ENCODE results near the gene HLX. TPM values are rescaled to one million over a fixed set of nuclear protein-coding genes. Genes with fewer than 3 reads are reported as not detected.

HLX gene
- total RNA-seq, 1 experiment from 2014 or later: 0.39 TPM

- no peak for TF ChIP-seq SIN3A (IDR thresholded peaks at IDR 0.05; ENCODE audit: borderline replicate concordance, insufficient read depth, low read depth, low read length)
- TF ChIP-seq, protein P1, sequence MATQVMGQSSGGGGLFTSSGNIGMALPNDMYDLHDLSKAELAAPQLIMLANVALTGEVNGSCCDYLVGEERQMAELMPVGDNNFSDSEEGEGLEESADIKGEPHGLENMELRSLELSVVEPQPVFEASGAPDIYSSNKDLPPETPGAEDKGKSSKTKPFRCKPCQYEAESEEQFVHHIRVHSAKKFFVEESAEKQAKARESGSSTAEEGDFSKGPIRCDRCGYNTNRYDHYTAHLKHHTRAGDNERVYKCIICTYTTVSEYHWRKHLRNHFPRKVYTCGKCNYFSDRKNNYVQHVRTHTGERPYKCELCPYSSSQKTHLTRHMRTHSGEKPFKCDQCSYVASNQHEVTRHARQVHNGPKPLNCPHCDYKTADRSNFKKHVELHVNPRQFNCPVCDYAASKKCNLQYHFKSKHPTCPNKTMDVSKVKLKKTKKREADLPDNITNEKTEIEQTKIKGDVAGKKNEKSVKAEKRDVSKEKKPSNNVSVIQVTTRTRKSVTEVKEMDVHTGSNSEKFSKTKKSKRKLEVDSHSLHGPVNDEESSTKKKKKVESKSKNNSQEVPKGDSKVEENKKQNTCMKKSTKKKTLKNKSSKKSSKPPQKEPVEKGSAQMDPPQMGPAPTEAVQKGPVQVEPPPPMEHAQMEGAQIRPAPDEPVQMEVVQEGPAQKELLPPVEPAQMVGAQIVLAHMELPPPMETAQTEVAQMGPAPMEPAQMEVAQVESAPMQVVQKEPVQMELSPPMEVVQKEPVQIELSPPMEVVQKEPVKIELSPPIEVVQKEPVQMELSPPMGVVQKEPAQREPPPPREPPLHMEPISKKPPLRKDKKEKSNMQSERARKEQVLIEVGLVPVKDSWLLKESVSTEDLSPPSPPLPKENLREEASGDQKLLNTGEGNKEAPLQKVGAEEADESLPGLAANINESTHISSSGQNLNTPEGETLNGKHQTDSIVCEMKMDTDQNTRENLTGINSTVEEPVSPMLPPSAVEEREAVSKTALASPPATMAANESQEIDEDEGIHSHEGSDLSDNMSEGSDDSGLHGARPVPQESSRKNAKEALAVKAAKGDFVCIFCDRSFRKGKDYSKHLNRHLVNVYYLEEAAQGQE (IDR thresholded peaks at IDR 0.05; ENCODE audit: insufficient read depth in 1 of 2, low read depth in 2 of 2, low read length in 1 of 2): no peak
- TF ChIP-seq TCF7L2 (IDR thresholded peaks at IDR 0.05; ENCODE audit: low read depth, low read length): no peak
- TF ChIP-seq, protein P2, sequence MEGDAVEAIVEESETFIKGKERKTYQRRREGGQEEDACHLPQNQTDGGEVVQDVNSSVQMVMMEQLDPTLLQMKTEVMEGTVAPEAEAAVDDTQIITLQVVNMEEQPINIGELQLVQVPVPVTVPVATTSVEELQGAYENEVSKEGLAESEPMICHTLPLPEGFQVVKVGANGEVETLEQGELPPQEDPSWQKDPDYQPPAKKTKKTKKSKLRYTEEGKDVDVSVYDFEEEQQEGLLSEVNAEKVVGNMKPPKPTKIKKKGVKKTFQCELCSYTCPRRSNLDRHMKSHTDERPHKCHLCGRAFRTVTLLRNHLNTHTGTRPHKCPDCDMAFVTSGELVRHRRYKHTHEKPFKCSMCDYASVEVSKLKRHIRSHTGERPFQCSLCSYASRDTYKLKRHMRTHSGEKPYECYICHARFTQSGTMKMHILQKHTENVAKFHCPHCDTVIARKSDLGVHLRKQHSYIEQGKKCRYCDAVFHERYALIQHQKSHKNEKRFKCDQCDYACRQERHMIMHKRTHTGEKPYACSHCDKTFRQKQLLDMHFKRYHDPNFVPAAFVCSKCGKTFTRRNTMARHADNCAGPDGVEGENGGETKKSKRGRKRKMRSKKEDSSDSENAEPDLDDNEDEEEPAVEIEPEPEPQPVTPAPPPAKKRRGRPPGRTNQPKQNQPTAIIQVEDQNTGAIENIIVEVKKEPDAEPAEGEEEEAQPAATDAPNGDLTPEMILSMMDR (IDR thresholded peaks at IDR 0.05): no peak
- TF ChIP-seq POLR2AphosphoS5 (IDR thresholded peaks at IDR 0.05; ENCODE audit: low read depth, low read length): no peak
- in situ Hi-C loops (cut with HindIII; ENCODE audit: low pct_unique_long_range_greater_than_20kb, low sequenced_read_pairs): no loop called here
- Histone ChIP-seq H3K9me3 (ENCODE audit: control insufficient read depth, insufficient read depth, low read depth, low read length) (no peaks in the 10 kb centered on the region), H3K27ac (ENCODE audit: low read length) (no peak overlapping the region), H3K36me3 (ENCODE audit: control insufficient read depth, insufficient read depth, low read length) (no peaks in the 10 kb centered on the region), H3K4me3 (ENCODE audit: low read depth in 2 of 2, low read length in 2 of 2) (no peak overlapping the region), H3K4me1 (ENCODE audit: control insufficient read depth, insufficient read depth, low read length) (no peaks in the 10 kb centered on the region), H3K27me3 (ENCODE audit: control insufficient read depth, insufficient read depth, low read length) (no peaks in the 10 kb centered on the region; the same call in 1 of the 2 replicates)
- ChIA-PET POLR2A (no interaction called here), CTCF (no interaction called here)
- ATAC-seq (no peak), DNase-seq (ENCODE audit: low read depth, low spot score) (no peak)
- intact Hi-C loops (cut with micrococcal nuclease; ENCODE audit: unreplicated experiment): loop anchor here (2.0 to 5.0 kb wide), 2 partner anchors 331 to 565 kb away; no protein-coding TSS in a partner anchor
- BruUV-seq (replicated peaks): no TSS peak
Measured at GRCh38 chr1:220872296-220872695, 6.9 kb upstream of the HLX start.

DNA sequence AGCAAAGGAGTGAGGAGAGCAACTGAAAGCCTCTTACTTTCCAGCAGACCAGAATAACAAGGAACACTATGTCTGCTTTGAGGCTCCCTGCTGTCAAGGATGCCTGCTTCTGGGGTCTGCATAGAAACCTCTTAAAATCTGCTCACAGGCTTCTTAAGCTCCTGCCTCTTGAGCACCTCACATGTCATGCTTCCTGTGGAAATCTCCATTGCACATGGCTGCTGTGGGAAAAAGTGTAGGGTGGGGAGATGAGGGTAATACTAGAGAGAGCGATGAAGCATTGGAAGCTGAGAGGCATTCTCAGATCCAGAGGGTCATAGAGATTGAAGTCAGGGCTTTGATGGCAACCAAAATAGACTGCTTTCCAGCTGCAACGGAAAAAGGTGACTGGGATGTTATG, 6.2 kb upstream of the HLX start:
- no TSS peak for BruUV-seq (replicated peaks)
- ChIA-PET POLR2A (no interaction called here), CTCF (no interaction called here)
- DNase-seq (ENCODE audit: low read depth, low spot score): no peak
- no peaks in the 10 kb centered on the region for H3K4me1 ChIP-seq (ENCODE audit: control insufficient read depth, insufficient read depth, low read length)
- intact Hi-C loops (cut with micrococcal nuclease; ENCODE audit: unreplicated experiment) (loop anchor here (2.0 to 5.0 kb wide), 2 partner anchors 330 to 564 kb away; no protein-coding TSS in a partner anchor), in situ Hi-C loops (cut with HindIII; ENCODE audit: low pct_unique_long_range_greater_than_20kb, low sequenced_read_pairs) (no loop called here)
- H3K36me3 ChIP-seq (ENCODE audit: control insufficient read depth, insufficient read depth, low read length): no peaks in the 10 kb centered on the region
- no peak overlapping the region for H3K4me3 ChIP-seq (ENCODE audit: low read depth in 2 of 2, low read length in 2 of 2)
- no peaks in the 10 kb centered on the region for H3K9me3 ChIP-seq (ENCODE audit: control insufficient read depth, insufficient read depth, low read depth, low read length)
- TF ChIP-seq SIN3A (IDR thresholded peaks at IDR 0.05; ENCODE audit: borderline replicate concordance, insufficient read depth, low read depth, low read length) (no peak), POLR2AphosphoS5 (IDR thresholded peaks at IDR 0.05; ENCODE audit: low read depth, low read length) (no peak), TCF7L2 (IDR thresholded peaks at IDR 0.05; ENCODE audit: low read depth, low read length) (no peak)
- TF ChIP-seq, protein P2 (IDR thresholded peaks at IDR 0.05): no peak
- TF ChIP-seq, protein P1 (IDR thresholded peaks at IDR 0.05; ENCODE audit: insufficient read depth in 1 of 2, low read depth in 2 of 2, low read length in 1 of 2): no peak
- H3K27ac ChIP-seq (ENCODE audit: low read length): no peak overlapping the region
- no peaks in the 10 kb centered on the region; the same call in 1 of the 2 replicates for H3K27me3 ChIP-seq (ENCODE audit: control insufficient read depth, insufficient read depth, low read length)
- ATAC-seq: no peak
